IPS DF 6.9 (cell line): ENCODE results near the gene UQCC5.

ENCODE experiments used
- DNase-seq: peaks from one replicate; pipeline ENCODE4 v3.0.0-alpha.2; 2013; ENCODE audit warnings: low read depth, low spot score
- H3K27ac ChIP-seq: one replicate; pipeline ENCODE4 v1.5.1; 2013; ENCODE audit warnings: low read length, control low read depth
- H3K27me3 ChIP-seq: 2 replicates; pipeline ENCODE4 v1.6.1; 2013; ENCODE audit warnings: mild to moderate bottlenecking, low read length; ENCODE audit not compliant: control insufficient read depth, insufficient read depth
- H3K36me3 ChIP-seq: 2 replicates; pipeline ENCODE4 v1.6.1; 2013; ENCODE audit warnings: low read length; ENCODE audit not compliant: control insufficient read depth, insufficient read depth
- H3K4me1 ChIP-seq: 2 replicates; pipeline ENCODE4 v1.6.1; 2013; ENCODE audit warnings: low read length; ENCODE audit not compliant: control insufficient read depth, insufficient read depth
- H3K4me3 ChIP-seq: 2 replicates; pipeline ENCODE4 v1.5.1; 2013; ENCODE audit warnings: mild to moderate bottlenecking, low read length
- H3K9me3 ChIP-seq: 2 replicates; pipeline ENCODE4 v1.6.1; 2013; ENCODE audit warnings: low read length, inconsistent platforms; ENCODE audit not compliant: control insufficient read depth, insufficient read depth
- WGBS: extraction: QIAGEN DNeasy Blood & Tissue Kit; methylation state at CpG from one replicate; pipeline ENCODE4 v1.1.7; 2013; ENCODE audit warnings: mixed read lengths, missing lambda C conversion rate; ENCODE audit not compliant: insufficient read length, insufficient coverage; 5-methylcytosine and 5-hydroxymethylcytosine counted together

The UQCC5 gene

DNA sequence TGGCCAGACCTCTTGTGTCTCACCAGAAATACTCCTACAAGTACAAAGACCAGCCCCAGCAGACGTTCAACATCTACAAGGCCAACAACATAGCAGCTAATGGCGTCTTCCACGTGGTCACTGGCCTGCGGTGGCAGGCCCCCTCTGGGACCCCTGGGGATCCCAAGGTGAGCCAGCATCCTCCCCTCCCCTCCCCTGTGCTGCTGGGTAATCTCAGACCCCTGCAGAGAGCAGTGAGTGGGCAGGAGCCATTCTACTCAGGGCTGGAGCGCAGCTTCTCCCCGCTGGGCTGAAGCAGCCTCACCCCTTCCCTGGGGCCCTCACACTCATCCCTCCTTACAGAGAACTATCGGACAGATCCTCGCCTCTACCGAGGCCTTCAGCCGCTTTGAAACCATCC lies 31.4 kb upstream of the UQCC5 start:
- Histone ChIP-seq H3K4me1 (no peaks in the 10 kb centered on the region; the same call in 1 of the 2 replicates), H3K27ac (no peak overlapping the region), H3K9me3 (no peaks in the 10 kb centered on the region), H3K27me3 (no peaks in the 10 kb centered on the region), H3K36me3 (no peaks in the 10 kb centered on the region), H3K4me3 (no peak overlapping the region)
- no peak for DNase-seq
- WGBS: no CpG with 5 or more reads among the region's 10 CpGs

DNA sequence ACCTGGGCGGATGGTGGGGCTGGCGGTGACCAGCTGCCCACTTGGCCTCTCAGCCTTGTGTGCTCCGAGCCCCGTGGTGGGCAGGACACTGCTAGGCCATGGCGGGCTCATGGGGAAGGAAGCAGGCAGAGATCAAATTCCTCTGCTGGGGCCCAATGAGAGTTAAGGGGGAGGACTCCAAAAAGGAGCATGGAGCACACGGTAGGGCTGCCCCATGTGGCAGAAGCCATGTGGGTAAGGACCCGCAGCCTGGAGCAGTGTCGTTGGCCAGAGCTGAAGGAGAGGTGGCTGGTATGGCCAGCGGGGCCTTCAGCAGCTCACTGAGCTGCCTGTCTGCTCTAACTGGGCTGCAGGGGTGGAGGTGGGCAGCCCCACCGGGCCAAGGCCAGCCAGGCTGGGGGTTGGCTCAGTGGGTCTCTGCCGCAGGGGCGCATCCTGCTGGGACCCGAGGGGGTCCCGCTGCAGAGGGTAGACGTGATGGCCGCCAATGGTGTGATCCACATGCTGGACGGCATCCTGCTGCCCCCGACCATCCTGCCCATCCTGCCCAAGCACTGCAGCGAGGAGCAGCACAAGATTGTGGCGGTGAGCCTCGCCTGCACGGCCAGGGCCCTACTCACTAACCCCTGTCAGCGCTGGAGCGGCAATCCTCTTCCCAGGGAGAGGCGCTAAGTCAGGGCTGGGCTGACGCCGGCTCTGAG lies 30.0 kb upstream of the UQCC5 start:
- no peaks in the 10 kb centered on the region for H3K9me3 ChIP-seq
- no peak overlapping the region for H3K27ac ChIP-seq
- H3K36me3 ChIP-seq: no peaks in the 10 kb centered on the region
- DNase-seq: no peak
- H3K4me1 ChIP-seq: no peaks in the 10 kb centered on the region; the same call in 1 of the 2 replicates
- H3K27me3 ChIP-seq: no peaks in the 10 kb centered on the region
- no CpG with 5 or more reads among the region's 27 CpGs for WGBS
- H3K4me3 ChIP-seq: no peak overlapping the region

DNA sequence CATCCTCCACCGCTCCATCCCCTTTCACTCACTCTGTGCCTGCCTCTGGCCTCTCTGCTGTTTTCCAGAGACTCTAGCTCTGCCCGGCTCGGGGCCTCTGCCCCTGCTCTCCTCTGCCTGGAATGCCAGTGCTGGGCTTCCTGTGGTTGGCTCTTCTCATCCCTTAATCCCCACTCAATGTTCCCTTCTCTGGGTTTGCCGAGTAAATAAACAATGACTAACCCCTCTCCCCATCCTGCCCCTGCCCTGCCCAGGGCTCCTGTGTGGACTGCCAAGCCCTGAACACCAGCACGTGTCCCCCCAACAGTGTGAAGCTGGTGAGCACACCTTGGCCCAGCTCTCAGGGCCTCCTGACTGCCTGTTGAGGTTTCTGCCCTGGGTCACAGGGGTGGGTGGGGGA lies 29.0 kb upstream of the UQCC5 start:
- Histone ChIP-seq H3K27ac (no peak overlapping the region), H3K4me3 (no peak overlapping the region), H3K9me3 (no peaks in the 10 kb centered on the region), H3K36me3 (no peaks in the 10 kb centered on the region), H3K4me1 (no peaks in the 10 kb centered on the region; the same call in 1 of the 2 replicates), H3K27me3 (no peaks in the 10 kb centered on the region)
- WGBS: no CpG with 5 or more reads among the region's 5 CpGs
- no peak for DNase-seq

DNA sequence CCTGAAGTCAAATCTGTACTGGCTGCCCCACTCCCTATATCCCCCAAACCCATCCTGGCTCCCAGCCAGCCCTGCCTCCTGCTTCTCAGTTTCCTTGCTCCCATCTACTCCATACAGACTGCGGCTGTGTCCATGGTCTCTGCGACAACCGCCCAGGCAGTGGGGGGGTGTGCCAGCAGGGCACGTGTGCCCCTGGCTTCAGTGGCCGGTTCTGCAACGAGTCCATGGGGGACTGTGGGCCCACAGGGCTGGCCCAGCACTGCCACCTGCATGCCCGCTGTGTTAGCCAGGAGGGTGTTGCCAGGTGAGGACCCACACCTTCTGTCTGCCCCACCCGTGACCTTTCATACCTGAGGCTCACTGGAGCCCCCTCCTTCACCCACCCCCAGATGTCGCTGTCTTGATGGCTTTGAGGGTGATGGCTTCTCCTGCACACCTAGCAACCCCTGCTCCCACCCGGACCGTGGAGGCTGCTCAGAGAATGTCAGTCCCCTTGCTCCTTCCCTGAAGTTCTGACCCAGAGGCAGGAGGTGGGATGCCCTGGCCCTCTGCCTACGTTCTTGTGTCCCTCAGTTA lies 26.6 kb upstream of the UQCC5 start:
- Histone ChIP-seq H3K36me3 (no peaks in the 10 kb centered on the region), H3K4me1 (no peaks in the 10 kb centered on the region; the same call in 1 of the 2 replicates), H3K4me3 (no peak overlapping the region), H3K9me3 (no peaks in the 10 kb centered on the region), H3K27ac (no peak overlapping the region), H3K27me3 (no peaks in the 10 kb centered on the region)
- DNase-seq: no peak
- WGBS: no CpG with 5 or more reads among the region's 12 CpGs

DNA sequence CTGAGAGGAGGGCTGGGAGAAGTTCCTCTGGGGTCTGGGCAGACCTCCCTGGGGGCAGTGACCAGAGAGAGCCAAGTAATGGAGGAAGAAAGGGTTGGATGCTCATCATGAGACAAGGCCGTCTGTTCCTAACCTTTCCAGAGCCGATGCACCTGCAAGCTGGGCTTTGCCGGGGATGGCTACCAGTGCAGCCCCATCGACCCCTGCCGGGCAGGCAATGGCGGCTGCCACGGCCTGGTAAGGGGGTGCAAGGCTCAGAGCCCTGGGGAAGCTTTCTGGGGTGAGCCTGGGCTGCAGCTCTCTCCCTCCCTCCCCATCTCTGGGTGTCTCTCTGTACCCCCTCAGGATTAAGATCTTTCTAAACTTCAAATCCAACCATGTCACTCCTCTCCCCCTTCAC lies 24.9 kb upstream of the UQCC5 start:
- no CpG with 5 or more reads among the region's 7 CpGs for WGBS
- no peak overlapping the region for H3K27ac ChIP-seq
- H3K36me3 ChIP-seq: no peaks in the 10 kb centered on the region
- no peak overlapping the region for H3K4me3 ChIP-seq
- H3K27me3 ChIP-seq: no peaks in the 10 kb centered on the region
- no peak for DNase-seq
- no peaks in the 10 kb centered on the region for H3K9me3 ChIP-seq
- no peaks in the 10 kb centered on the region; the same call in 1 of the 2 replicates for H3K4me1 ChIP-seq

DNA sequence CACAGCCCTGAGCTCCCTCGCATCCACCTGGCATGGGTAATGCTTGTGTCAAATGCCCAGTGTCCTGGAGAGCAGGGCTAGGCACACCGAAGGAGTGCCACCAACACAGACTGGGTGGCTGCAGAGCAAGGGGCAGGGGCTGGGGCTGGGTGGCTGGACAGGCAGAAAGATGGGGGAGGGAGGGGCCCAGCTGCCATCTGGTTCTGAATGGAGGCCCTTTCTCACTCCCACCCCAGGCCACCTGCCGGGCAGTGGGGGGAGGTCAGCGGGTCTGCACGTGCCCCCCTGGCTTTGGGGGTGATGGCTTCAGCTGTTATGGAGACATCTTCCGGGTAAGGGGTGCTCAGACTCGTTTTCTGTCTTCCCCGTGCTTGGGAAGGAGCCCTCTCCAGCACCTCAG lies 24.3 kb upstream of the UQCC5 start:
- Histone ChIP-seq H3K4me3 (no peak overlapping the region), H3K27me3 (no peaks in the 10 kb centered on the region), H3K9me3 (no peaks in the 10 kb centered on the region), H3K36me3 (no peaks in the 10 kb centered on the region), H3K27ac (no peak overlapping the region), H3K4me1 (no peaks in the 10 kb centered on the region; the same call in 1 of the 2 replicates)
- no peak for DNase-seq
- no CpG with 5 or more reads among the region's 8 CpGs for WGBS

DNA sequence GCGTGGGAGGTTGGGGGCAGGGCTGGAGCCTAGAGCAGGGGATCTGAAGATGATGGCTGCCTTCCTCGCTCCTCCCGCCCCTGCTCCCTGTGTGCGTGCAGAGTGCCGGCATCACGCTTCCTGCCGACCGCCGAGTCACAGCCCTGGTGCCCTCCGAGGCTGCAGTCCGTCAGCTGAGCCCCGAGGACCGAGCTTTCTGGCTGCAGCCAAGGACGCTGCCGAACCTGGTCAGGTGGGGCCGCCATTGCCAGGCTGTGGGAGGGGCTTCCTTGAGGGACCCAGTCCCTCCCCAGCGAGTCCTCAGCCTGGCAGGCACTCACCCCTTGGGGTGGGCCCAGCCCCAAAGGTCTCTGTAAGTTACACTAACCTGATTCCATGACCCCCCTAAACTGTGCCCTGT lies 23.7 kb upstream of the UQCC5 start:
- Histone ChIP-seq H3K27ac (no peak overlapping the region), H3K4me1 (no peaks in the 10 kb centered on the region; the same call in 1 of the 2 replicates), H3K27me3 (no peaks in the 10 kb centered on the region), H3K36me3 (no peaks in the 10 kb centered on the region), H3K9me3 (no peaks in the 10 kb centered on the region), H3K4me3 (no peak overlapping the region)
- no peak for DNase-seq
- no CpG with 5 or more reads among the region's 17 CpGs for WGBS

DNA sequence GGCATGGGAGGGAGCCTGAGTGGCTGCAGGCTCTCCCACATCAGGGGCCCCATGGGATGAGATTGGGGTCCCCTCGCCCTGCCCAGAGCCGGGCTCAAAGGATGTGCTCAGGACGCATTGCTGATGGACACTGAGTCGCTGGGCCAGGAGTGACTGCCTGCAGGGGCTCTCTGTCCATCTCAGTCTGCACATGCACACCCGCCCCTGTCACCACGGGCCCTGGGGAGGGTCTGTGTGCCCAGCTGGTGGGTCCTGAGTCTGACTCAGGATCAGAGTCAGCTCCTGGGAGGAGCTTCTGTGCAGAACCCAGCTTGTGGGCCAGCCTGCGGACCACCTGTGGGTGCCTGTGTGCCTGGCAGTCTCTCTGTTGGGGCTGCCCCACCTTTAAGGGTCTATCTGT lies 23.1 kb upstream of the UQCC5 start:
- Histone ChIP-seq H3K4me3 (no peak overlapping the region), H3K27ac (no peak overlapping the region)
- no CpG with 5 or more reads among the region's 7 CpGs for WGBS

DNA sequence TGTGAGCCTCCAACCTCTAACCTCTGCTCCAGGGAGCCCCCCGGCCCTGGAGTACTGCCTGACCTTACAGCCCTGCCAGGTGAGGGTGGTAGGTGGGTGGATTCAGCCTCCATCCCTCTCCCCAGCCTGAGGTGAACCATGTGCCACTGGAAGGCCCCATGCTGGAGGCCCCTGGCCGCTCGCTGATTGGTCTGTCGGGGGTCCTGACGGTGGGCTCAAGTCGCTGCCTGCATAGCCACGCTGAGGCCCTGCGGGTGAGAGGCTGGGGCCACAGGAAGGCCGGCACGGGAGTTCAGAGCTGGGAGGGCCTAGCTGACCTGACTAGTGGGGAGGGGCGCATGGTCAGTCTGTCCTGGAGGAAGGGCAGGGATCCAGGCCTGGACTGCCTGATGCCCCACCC lies 21.8 kb upstream of the UQCC5 start:
- no peaks in the 10 kb centered on the region for H3K27me3 ChIP-seq
- H3K27ac ChIP-seq: no peak overlapping the region
- WGBS: no CpG with 5 or more reads among the region's 11 CpGs
- no peaks in the 10 kb centered on the region for H3K9me3 ChIP-seq
- H3K4me3 ChIP-seq: no peak overlapping the region
- no peak for DNase-seq
- peaks cover 4% of the 10 kb centered on the region for H3K4me1 ChIP-seq
- H3K36me3 ChIP-seq: no peaks in the 10 kb centered on the region

More for the DNA sequence above, 23.1 kb upstream of the UQCC5 start:
- H3K9me3 ChIP-seq: no peaks in the 10 kb centered on the region
- H3K36me3 ChIP-seq: no peaks in the 10 kb centered on the region
- no peaks in the 10 kb centered on the region; the same call in 1 of the 2 replicates for H3K4me1 ChIP-seq
- no peaks in the 10 kb centered on the region for H3K27me3 ChIP-seq
- DNase-seq: no peak

DNA sequence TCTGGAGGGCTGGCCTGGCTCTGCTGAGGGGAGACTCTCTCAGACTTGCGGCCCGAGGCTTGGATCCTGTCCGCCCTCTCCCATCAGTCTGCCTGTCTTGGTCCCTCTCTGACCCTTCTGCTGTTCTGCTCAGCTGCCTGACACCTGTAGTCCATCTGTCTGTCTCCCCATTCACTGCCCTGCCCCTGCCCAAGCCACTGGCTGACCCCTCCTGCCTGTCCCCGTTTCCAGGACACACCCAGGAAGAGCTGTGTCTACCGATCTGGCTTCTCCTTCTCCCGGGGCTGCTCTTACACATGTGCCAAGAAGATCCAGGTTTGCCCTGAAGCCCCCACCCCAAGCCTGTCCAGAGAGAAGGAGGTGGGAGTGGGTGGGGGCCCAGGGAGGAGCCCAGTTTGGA lies 21.2 kb upstream of the UQCC5 start:
- Histone ChIP-seq H3K27ac (no peak overlapping the region), H3K27me3 (no peaks in the 10 kb centered on the region), H3K4me3 (no peak overlapping the region), H3K4me1 (peaks cover 4% of the 10 kb centered on the region), H3K36me3 (no peaks in the 10 kb centered on the region), H3K9me3 (no peaks in the 10 kb centered on the region)
- WGBS: no CpG with 5 or more reads among the region's 6 CpGs
- DNase-seq: no peak
